OCI-LY3 (cell line): ENCODE data around the gene TTLL5.

Experiments used
- CTCF ChIP-seq: fragments of 200-600, 300-600 bp; sonication (generic); IDR thresholded peaks from 2 replicates; pipeline ENCODE4 v1.5.1; 2014; ENCODE audit warnings: antibody characterized with exemption, low read length, low read depth
- EZH2phosphoT487 ChIP-seq: fragments of 200-600 bp; shearing (Covaris generic); IDR thresholded peaks from 2 replicates; pipeline ENCODE4 v1.6.1; 2018; ENCODE audit warnings: antibody characterized with exemption, mixed run types, low read depth

- TF ChIP-seq CTCF (no peak), EZH2phosphoT487 (no peak)
Measured at GRCh38 chr14:75640876-75641275, 20.2 kb upstream of the TTLL5 start.
